Panc1 (cell line): ENCODE measurements around the gene HNRNPAB. TPM values are rescaled to one million over a fixed set of nuclear protein-coding genes. Genes with fewer than 3 reads are reported as not detected.

ENCODE experiments used
- ATAC-seq: fragments of 200-7000 bp; cut with Tn5 transposase; 2 replicates; pipeline ENCODE4 v1.9.1; 2020; ENCODE audit warnings: mild to moderate bottlenecking, moderate library complexity
- BruUV-seq: library from RNA; stranded (reverse); fragments of 400-500 nt; replicated peaks from 2 replicates; lab custom pipeline; 2021; lab: Mats Ljungman, UMichigan
- CTCF ChIA-PET: fragments of 300-600 bp; sonication (Branson Sonifier 250); formaldehyde crosslinking; loops from one replicate; lab custom pipeline; 2022; ENCODE audit warnings: antibody characterized with exemption; lab: Charles Lee
- POLR2A ChIA-PET: fragments of 300-600 bp; sonication (Branson Sonifier 250); formaldehyde crosslinking; loops from one replicate; lab custom pipeline; 2022; ENCODE audit warnings: antibody characterized with exemption; lab: Charles Lee
- DNase-seq: peaks from one replicate; pipeline ENCODE4 v3.0.0-alpha.2; 2010; ENCODE audit warnings: low read depth, low spot score
- H3K27ac ChIP-seq: 2 replicates; pipeline ENCODE4 v1.5.1; 2011; ENCODE audit warnings: mild to moderate bottlenecking, low read length, inconsistent platforms
- H3K27me3 ChIP-seq: fragments of 200-500 bp; sonication (Bioruptor generic); 2 replicates; pipeline ENCODE4 v1.6.0; 2014; ENCODE audit warnings: low read length, inconsistent platforms; ENCODE audit not compliant: control insufficient read depth, insufficient read depth
- H3K36me3 ChIP-seq: fragments of 200-500 bp; sonication (Bioruptor generic); 2 replicates; pipeline ENCODE4 v1.5.1; 2014; ENCODE audit warnings: inconsistent platforms, mild to moderate bottlenecking, low read length, moderate library complexity; ENCODE audit not compliant: control insufficient read depth, insufficient read depth
- H3K4me1 ChIP-seq: 2 replicates; pipeline ENCODE4 v1.5.1; 2011; ENCODE audit warnings: inconsistent platforms, mild to moderate bottlenecking, low read length, moderate library complexity; ENCODE audit not compliant: control insufficient read depth, insufficient read depth
- H3K4me3 ChIP-seq, 2 experiments: 2 replicates each; pipeline ENCODE4 v1.5.1; 2011 to 2012; ENCODE audit warnings: low read depth in 2 of 2, low read length in 2 of 2, mild to moderate bottlenecking in 2 of 2, inconsistent platforms in 1 of 2, moderate library complexity in 1 of 2
- H3K9me3 ChIP-seq: fragments of 200-500 bp; sonication (Bioruptor generic); 2 replicates; pipeline ENCODE4 v1.5.1; 2014; ENCODE audit warnings: low read depth, mild to moderate bottlenecking, inconsistent platforms, low read length, moderate library complexity; ENCODE audit not compliant: control insufficient read depth, insufficient read depth
- CTCF ChIP-seq: fragments of 450-650 bp; IDR thresholded peaks from 2 replicates; pipeline ENCODE4 v1.5.1; 2017; ENCODE audit warnings: mild to moderate bottlenecking
- POLR2AphosphoS5 ChIP-seq: IDR thresholded peaks from 2 replicates; pipeline ENCODE4 v1.6.1; 2012; ENCODE audit warnings: mild to moderate bottlenecking, low read depth, low read length, moderate library complexity
- REST ChIP-seq, 2 experiments: IDR thresholded peaks; 2 replicates each; pipeline ENCODE4 v1.6.1; 2011 to 2012; ENCODE audit warnings: low read depth in 2 of 2, control low read depth in 1 of 2, low read length in 1 of 2, mild to moderate bottlenecking in 1 of 2, moderate library complexity in 1 of 2; ENCODE audit not compliant: insufficient read depth in 1 of 2
- SIN3A ChIP-seq: IDR thresholded peaks from 2 replicates; pipeline ENCODE4 v1.6.1; 2012; ENCODE audit warnings: low read depth, mild to moderate bottlenecking, low read length, moderate library complexity, borderline replicate concordance; ENCODE audit not compliant: insufficient read depth
- TCF7L2 ChIP-seq: IDR thresholded peaks from 2 replicates; pipeline ENCODE4 v1.6.1; 2011; ENCODE audit warnings: mild to moderate bottlenecking, low read depth, low read length, inconsistent platforms
- in situ Hi-C: cut with HindIII; loops from 2 replicates; pipeline ENCODE4 v1.10.0; 2016; ENCODE audit warnings: low sequenced_read_pairs, low pct_unique_long_range_greater_than_20kb
- intact Hi-C: fragments of 100-400 bp; cut with micrococcal nuclease; formaldehyde crosslinking; loops from one replicate; pipeline ENCODE4 v1.10.0; 2022; ENCODE audit not compliant: unreplicated experiment
- total RNA-seq: library from RNA; stranded (reverse); gene quantifications from one replicate; pipeline ENCODE4 v1.2.1, GENCODE V29; 2021; ENCODE audit not compliant: unreplicated experiment

HNRNPAB gene
- total RNA-seq, 1 experiment from 2014 or later = 273 TPM

GRCh38 chr5:178256746-178257145 lies 52.4 kb downstream of the HNRNPAB start:
- in situ Hi-C loops = no loop called here
- ATAC-seq = no peak

GRCh38 chr5:178257650-178258049 lies 53.3 kb downstream of the HNRNPAB start:
- Histone ChIP-seq H3K27ac (no peak overlapping the region), H3K27me3 (no peaks in the 10 kb centered on the region), H3K4me1 (no peaks in the 10 kb centered on the region), H3K36me3 (no peaks in the 10 kb centered on the region), H3K4me3 (no peak overlapping the region), H3K9me3 (no peaks in the 10 kb centered on the region)
- ChIA-PET CTCF (no interaction called here), POLR2A (no interaction called here)
- no peak for DNase-seq
- no peak for TF ChIP-seq CTCF
- no peak for TF ChIP-seq TCF7L2
- no peak for TF ChIP-seq REST (IDR thresholded peaks at IDR 0.05; ENCODE audit: insufficient read depth in 1 of 2, low read depth in 2 of 2, low read length in 1 of 2)
- no peak for TF ChIP-seq POLR2AphosphoS5
- no peak for TF ChIP-seq SIN3A
- ATAC-seq = no peak
- in situ Hi-C loops = no loop called here
- intact Hi-C loops = no loop called here
- no TSS peak for BruUV-seq

More at GRCh38 chr5:178256746-178257145, 52.4 kb downstream of the HNRNPAB start:
- H3K4me3 ChIP-seq = no peak overlapping the region
- no peak for TF ChIP-seq REST (IDR thresholded peaks at IDR 0.05; ENCODE audit: insufficient read depth in 1 of 2, low read depth in 2 of 2, low read length in 1 of 2)
- TF ChIP-seq SIN3A = no peak
- TF ChIP-seq CTCF = no peak
- no peak for TF ChIP-seq POLR2AphosphoS5
- no peak for TF ChIP-seq TCF7L2
- H3K27ac ChIP-seq = no peak overlapping the region
- ChIA-PET CTCF (interaction anchor here (0.5 kb wide), 1 partner anchor 180 kb away, joined by 11 read pairs; no protein-coding TSS in a partner anchor), POLR2A (no interaction called here)
- intact Hi-C loops = no loop called here
- no TSS peak for BruUV-seq
- no peak for DNase-seq
- no peaks in the 10 kb centered on the region for H3K36me3 ChIP-seq
- H3K9me3 ChIP-seq = no peaks in the 10 kb centered on the region
- no peaks in the 10 kb centered on the region for H3K4me1 ChIP-seq
- H3K27me3 ChIP-seq = no peaks in the 10 kb centered on the region
